ENCODE data around the gene TTC22. TPM values are rescaled to one million over a fixed set of nuclear protein-coding genes. Genes with fewer than 3 reads are reported as not detected.

The TTC22 gene
- total and polyA plus RNA-seq, 2 of the 4 experiments (the other 2 are of a cell fraction): not detected

GRCh38 chr1:54777011-54777410 lies 24.1 kb downstream of the TTC22 start:
- dilution Hi-C loops (cut with HindIII; ENCODE audit: low sequenced_read_pairs, unreplicated experiment): no loop called here
- H2BK15ac ChIP-seq (ENCODE audit: low read depth, low read length): no peak overlapping the region
- TF ChIP-seq POLR2A (IDR thresholded peaks at IDR 0.05; ENCODE audit: low read depth, low read length): no peak
- no peak for TF ChIP-seq CEBPB (IDR thresholded peaks at IDR 0.05; ENCODE audit: low read depth, low read length)
- no peak for TF ChIP-seq ELK1 (IDR thresholded peaks at IDR 0.05; ENCODE audit: borderline replicate concordance, low read depth, low read length)
- no peak for TF ChIP-seq MAFK (IDR thresholded peaks at IDR 0.05; ENCODE audit: low read depth, low read length)
- TF ChIP-seq NFE2L2 (IDR thresholded peaks at IDR 0.05; ENCODE audit: low read depth, low read length): no peak
- TF ChIP-seq SMC3 (IDR thresholded peaks at IDR 0.05; ENCODE audit: low read depth, low read length): no peak
- no peak for TF ChIP-seq RFX5 (IDR thresholded peaks at IDR 0.05; ENCODE audit: low read depth, low read length)
- TF ChIP-seq FOS (IDR thresholded peaks at IDR 0.05; ENCODE audit: low read depth, low read length): no peak
- no peak for TF ChIP-seq MAZ (IDR thresholded peaks at IDR 0.05; ENCODE audit: borderline replicate concordance, low read depth, low read length)
- TF ChIP-seq RCOR1 (IDR thresholded peaks at IDR 0.05; ENCODE audit: insufficient replicate concordance, low read length): no peak
- no peak for TF ChIP-seq USF2 (IDR thresholded peaks at IDR 0.05; ENCODE audit: low read depth, low read length)
- TF ChIP-seq CTCF (conservative IDR thresholded peaks at IDR 0.05; ENCODE audit: low read depth, low read length): no peak
- no peak for TF ChIP-seq MXI1 (IDR thresholded peaks at IDR 0.05; ENCODE audit: borderline replicate concordance, low read depth, low read length)
- TF ChIP-seq CHD1 (IDR thresholded peaks at IDR 0.05; ENCODE audit: low read depth, low read length): no peak
- no peak for TF ChIP-seq BHLHE40 (IDR thresholded peaks at IDR 0.05; ENCODE audit: low read depth, low read length)
- TF ChIP-seq RAD21 (IDR thresholded peaks at IDR 0.05; ENCODE audit: low read length): no peak
- no peaks in the 10 kb centered on the region for H3K36me3 ChIP-seq (ENCODE audit: control insufficient read depth, insufficient read depth, low read length)
- no peak overlapping the region for H2AFZ ChIP-seq (replicated peaks; ENCODE audit: low read length, poor library complexity)
- H3K79me1 ChIP-seq (ENCODE audit: low read depth in 1 of 2, low read length in 2 of 2): no peaks in the 10 kb centered on the region
- in situ Hi-C loops (cut with MboI; ENCODE audit: low sequenced_read_pairs): loop anchor here (25.0 kb wide), 1 partner anchor 915 kb away; no protein-coding TSS in a partner anchor
- H4K20me1 ChIP-seq (ENCODE audit: insufficient read depth, low read length): no peaks in the 10 kb centered on the region
- H4K91ac ChIP-seq (ENCODE audit: insufficient read depth, low read depth, low read length): no peak overlapping the region
- no peak overlapping the region for H2BK5ac ChIP-seq (ENCODE audit: low read depth, low read length, poor library complexity, severe bottlenecking)
- H3K9me3 ChIP-seq (ENCODE audit: control insufficient read depth, insufficient read depth, low read length): no peaks in the 10 kb centered on the region
- H3K27ac ChIP-seq (ENCODE audit: insufficient read depth, low read length): no peak overlapping the region
- H3K4me2 ChIP-seq (ENCODE audit: low read depth, low read length): no peak overlapping the region
- no CpG with 5 or more reads among the region's 4 CpGs for WGBS, 2 experiments (ENCODE audit: extremely low coverage in 2 of 2, insufficient read length in 1 of 2)
- H3K14ac ChIP-seq (replicated peaks; ENCODE audit: low read depth, low read length): no peak overlapping the region
- ChIA-PET POLR2A (ENCODE audit: unreplicated experiment) (no interaction called here), CTCF (interaction anchor here (0.6 kb wide), 1 partner anchor 33 kb away, joined by 4 read pairs; no protein-coding TSS in a partner anchor)
- no peak overlapping the region for H2BK20ac ChIP-seq (ENCODE audit: low read depth, low read length)
- H2AK5ac ChIP-seq (ENCODE audit: low read depth, low read length): no peak overlapping the region
- H3K27me3 ChIP-seq (ENCODE audit: control insufficient read depth, insufficient read depth, low read length): peaks cover 50% of the 10 kb centered on the region
- H4K5ac ChIP-seq (ENCODE audit: low read depth, low read length): no peak overlapping the region
- BruUV-seq (replicated peaks): no TSS peak
- H3K56ac ChIP-seq (ENCODE audit: extremely low read depth, insufficient read depth, low read length): no peak overlapping the region
- H2BK120ac ChIP-seq (ENCODE audit: low read depth, low read length): no peak overlapping the region
- ATAC-seq (ENCODE audit: low read depth) (no peak), DNase-seq (no peak)
- H2AK9ac ChIP-seq (replicated peaks; ENCODE audit: low read depth, low read length, poor library complexity): no peak overlapping the region
- H3K23ac ChIP-seq (ENCODE audit: low read depth, low read length): no peak overlapping the region
- H3K4ac ChIP-seq (ENCODE audit: low read depth, low read length): no peak overlapping the region
- H4K8ac ChIP-seq (ENCODE audit: low read depth in 2 of 2, low read length in 2 of 2): no peak overlapping the region
- intact Hi-C loops (cut with micrococcal nuclease): no loop called here
- no peaks in the 10 kb centered on the region for H3K9me1 ChIP-seq (ENCODE audit: insufficient read depth, low read length)
- H3K4me1 ChIP-seq (ENCODE audit: control insufficient read depth, insufficient read depth, low read length): no peaks in the 10 kb centered on the region; the same call in 1 of the 2 replicates
- H3K4me3 ChIP-seq (ENCODE audit: insufficient read depth, low read depth, low read length): no peak overlapping the region
- H3K18ac ChIP-seq (ENCODE audit: low read depth, low read length): no peak overlapping the region
- H3K9ac ChIP-seq (ENCODE audit: low read depth, low read length): no peak overlapping the region

All from IMR-90 (cell line).